Stimulated activated CD8-positive, alpha-beta memory T cell treated with anti-CD3 and anti-CD28 coated beads, Interleukin-7, amount 100 ng/mL, for 24 hours (primary cell): Measurements from ENCODE around the gene LPIN3.

ENCODE experiments used
- DNase-seq: peaks from one replicate; pipeline ENCODE4 v3.0.0-alpha.2; 2020; ENCODE audit warnings: low read depth

LPIN3 gene

GRCh38 chr20:41350408-41350962 is 9.9 kb downstream of the LPIN3 start:
- no peak for DNase-seq

- DNase-seq, result no peak
Measured at GRCh38 chr20:41352106-41352505, 11.5 kb downstream of the LPIN3 start.

- no peak for DNase-seq
Measured at GRCh38 chr20:41352666-41353065, 12.0 kb downstream of the LPIN3 start.

GRCh38 chr20:41353530-41353929 is 12.9 kb downstream of the LPIN3 start:
- no peak for DNase-seq

- DNase-seq, result no peak
Measured at GRCh38 chr20:41355192-41355591, 14.6 kb downstream of the LPIN3 start.

GRCh38 chr20:41355598-41356203 is 15.1 kb downstream of the LPIN3 start:
- DNase-seq, result no peak

GRCh38 chr20:41356951-41357350 is 16.3 kb downstream of the LPIN3 start:
- no peak for DNase-seq

- no peak for DNase-seq
Measured at GRCh38 chr20:41357424-41358163, 17.0 kb downstream of the LPIN3 start.

- no peak for DNase-seq
Measured at GRCh38 chr20:41358230-41358629, 17.6 kb downstream of the LPIN3 start.

- DNase-seq, result no peak
Measured at GRCh38 chr20:41358717-41359116, 18.1 kb downstream of the LPIN3 start.

GRCh38 chr20:41359541-41360011 is 19.0 kb downstream of the LPIN3 start:
- no peak for DNase-seq

GRCh38 chr20:41360831-41361756 is 20.5 kb downstream of the LPIN3 start:
- no peak for DNase-seq

- no peak for DNase-seq
Measured at GRCh38 chr20:41361757-41362747, 21.4 kb downstream of the LPIN3 start.

- no peak for DNase-seq
Measured at GRCh38 chr20:41362748-41363140, 22.1 kb downstream of the LPIN3 start.

- DNase-seq, result no peak
Measured at GRCh38 chr20:41363601-41364000, 23.0 kb downstream of the LPIN3 start.

- DNase-seq, result no peak
Measured at GRCh38 chr20:41364236-41364855, 23.7 kb downstream of the LPIN3 start.

- DNase-seq, result no peak
Measured at GRCh38 chr20:41364967-41365765, 24.5 kb downstream of the LPIN3 start.

- DNase-seq, result no peak
Measured at GRCh38 chr20:41365777-41366545, 25.3 kb downstream of the LPIN3 start.
